Activated naive CD8-positive, alpha-beta T cell treated with anti-CD3 and anti-CD28 coated beads, Interleukin-2, amount 10 ng/mL, durations not matched to agents 7 days and 5 days (primary cell): Measurements from ENCODE around the gene UBN2. TPM values are rescaled to one million over a fixed set of nuclear protein-coding genes. Genes with fewer than 3 reads are reported as not detected.

Experiments
- ATAC-seq: fragments of 150-1000 bp; cut with Tn5 transposase; one replicate; pipeline ENCODE4 v1.10.0; 2021; ENCODE audit warnings: low read depth, moderate library complexity
- POLR2A ChIA-PET: fragments of 350-600 bp; sonication (Branson Sonifier 250); formaldehyde crosslinking; loops from one replicate; lab custom pipeline; 2021; ENCODE audit warnings: antibody characterized with exemption; lab: Charles Lee
- DNase-seq: peaks from one replicate; pipeline ENCODE4 v3.0.0; 2021
- H3K27ac Mint-ChIP-seq: one replicate; pipeline ENCODE4 v1.8.0; 2022; ENCODE audit warnings: mild to moderate bottlenecking, mixed read lengths
- H3K27me3 Mint-ChIP-seq: one replicate; pipeline ENCODE4 v1.8.0; 2022; ENCODE audit warnings: mild to moderate bottlenecking, moderate library complexity, mixed read lengths
- H3K36me3 Mint-ChIP-seq: one replicate; pipeline ENCODE4 v1.8.0; 2021; ENCODE audit warnings: mild to moderate bottlenecking, mixed read lengths
- H3K4me1 Mint-ChIP-seq: one replicate; pipeline ENCODE4 v1.8.0; 2021; ENCODE audit warnings: mixed read lengths
- H3K4me3 Mint-ChIP-seq: one replicate; pipeline ENCODE4 v1.8.0; 2022; ENCODE audit warnings: mild to moderate bottlenecking, moderate library complexity, mixed read lengths
- H3K9me3 Mint-ChIP-seq: one replicate; pipeline ENCODE4 v1.8.0; 2021; ENCODE audit warnings: mixed read lengths
- total RNA-seq, 2 experiments: library from RNA; stranded (reverse); gene quantifications; one replicate each; pipeline ENCODE4 v1.2.3, GENCODE V29; 2021

Gene UBN2
- total RNA-seq, 2 experiments from 2014 or later: 15.4 to 19.4 TPM

DNA sequence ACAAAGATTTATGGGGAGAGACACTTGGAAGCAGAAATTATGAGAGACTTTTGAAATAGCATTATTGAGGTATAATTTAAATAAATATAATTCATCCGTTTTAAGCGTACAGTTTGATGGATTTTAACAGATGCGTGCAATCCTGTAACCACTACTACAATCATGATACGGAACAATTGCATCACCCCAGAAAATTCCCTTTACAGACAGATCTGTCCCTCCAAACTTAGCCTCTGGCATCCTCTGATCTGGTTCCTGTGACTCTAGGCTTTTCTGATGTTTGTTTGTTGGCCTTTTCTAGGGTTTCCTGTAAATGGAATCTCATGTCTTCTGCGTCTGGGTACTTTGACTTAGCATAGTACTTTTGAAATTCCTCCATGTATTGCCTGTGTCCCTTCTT, 15.5 kb downstream of the UBN2 start:
- Mint-ChIP-seq H3K9me3 (no peaks in the 10 kb centered on the region), H3K4me3 (no peak overlapping the region), H3K27me3 (no peaks in the 10 kb centered on the region), H3K36me3 (peaks cover 27% of the 10 kb centered on the region), H3K27ac (no peak overlapping the region), H3K4me1 (peaks cover 2% of the 10 kb centered on the region)
- no peak for DNase-seq
- POLR2A ChIA-PET: no interaction called here
- ATAC-seq: no peak

DNA sequence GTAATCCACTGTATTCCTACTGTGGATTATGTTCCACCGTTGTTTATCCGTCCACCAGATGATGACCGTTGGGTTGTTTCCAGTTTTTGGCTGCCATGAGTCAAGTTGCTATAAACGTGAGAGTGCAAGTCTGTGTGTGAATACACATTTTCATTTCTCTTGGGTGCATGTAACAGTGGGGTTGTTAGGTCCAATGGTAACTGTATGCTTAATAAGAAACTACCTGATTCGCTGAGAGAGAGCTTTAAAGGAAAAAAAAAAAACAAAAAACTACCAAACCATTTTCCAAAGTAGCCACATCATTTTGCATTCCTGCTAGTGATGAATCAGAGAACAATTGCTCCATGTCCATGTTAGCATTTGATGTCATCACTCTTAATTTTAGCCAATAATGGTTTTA, 15.9 kb downstream of the UBN2 start:
- DNase-seq: no peak
- Mint-ChIP-seq H3K4me3 (no peak overlapping the region), H3K27ac (no peak overlapping the region), H3K9me3 (no peaks in the 10 kb centered on the region), H3K36me3 (peaks cover 27% of the 10 kb centered on the region), H3K27me3 (no peaks in the 10 kb centered on the region), H3K4me1 (peaks cover 2% of the 10 kb centered on the region)
- POLR2A ChIA-PET: no interaction called here
- ATAC-seq: no peak

DNA sequence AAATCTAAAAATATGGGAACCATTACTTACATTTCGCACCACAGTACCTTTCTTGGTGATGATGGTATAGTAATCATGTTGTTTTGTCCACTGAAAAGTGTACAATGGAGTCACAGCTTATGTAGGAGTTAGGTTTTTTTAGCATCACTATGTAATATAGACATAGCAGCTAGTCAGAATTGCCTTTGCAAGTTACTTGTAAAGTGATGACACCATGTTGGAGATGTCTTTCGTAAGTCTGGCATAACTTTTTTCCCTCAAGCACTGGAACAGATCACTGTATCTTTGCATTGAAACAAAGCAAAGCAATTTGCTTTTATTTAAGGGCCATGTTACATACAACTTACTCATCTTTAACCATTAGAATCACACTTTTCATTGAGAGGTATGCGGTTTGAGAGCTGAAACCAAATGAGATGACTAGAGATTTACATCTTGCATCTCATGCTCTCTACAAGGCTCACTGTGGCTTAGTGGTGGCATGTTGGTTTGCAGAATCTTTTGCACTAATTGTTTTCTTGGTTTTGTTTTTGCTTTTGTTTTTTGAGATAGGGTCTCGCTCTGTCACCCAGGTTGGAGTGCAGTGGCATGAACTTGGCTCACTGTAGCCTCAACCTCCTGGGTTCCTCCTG, 18.3 kb downstream of the UBN2 start:
- peaks cover 2% of the 10 kb centered on the region for H3K4me1 Mint-ChIP-seq
- POLR2A ChIA-PET: no interaction called here
- ATAC-seq: no peak
- peaks cover 17% of the 10 kb centered on the region for H3K36me3 Mint-ChIP-seq
- no peaks in the 10 kb centered on the region for H3K27me3 Mint-ChIP-seq
- no peak overlapping the region for H3K4me3 Mint-ChIP-seq
- no peak overlapping the region for H3K27ac Mint-ChIP-seq
- no peaks in the 10 kb centered on the region for H3K9me3 Mint-ChIP-seq
- no peak for DNase-seq

DNA sequence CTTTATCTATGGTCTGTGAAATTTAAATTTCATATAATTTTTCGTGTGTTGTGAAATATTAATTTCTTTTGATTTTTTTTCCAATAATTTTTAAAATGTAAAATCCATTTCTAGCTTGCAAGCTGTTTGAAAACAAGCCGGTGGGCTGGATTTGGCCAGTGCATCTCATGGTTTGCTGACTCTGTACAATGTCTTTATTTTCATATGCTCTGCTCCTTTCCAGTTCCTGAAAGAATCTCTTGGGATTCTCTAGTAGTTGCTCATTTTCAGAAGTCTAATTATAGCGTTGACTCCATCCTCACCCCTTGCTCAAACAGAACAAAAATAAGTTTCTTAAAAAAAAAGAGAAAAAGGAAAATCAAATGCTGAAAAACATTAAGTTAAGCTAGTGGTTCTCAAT, 21.4 kb downstream of the UBN2 start:
- no peaks in the 10 kb centered on the region for H3K9me3 Mint-ChIP-seq
- POLR2A ChIA-PET: no interaction called here
- H3K27ac Mint-ChIP-seq: no peak overlapping the region
- peaks cover 2% of the 10 kb centered on the region for H3K4me1 Mint-ChIP-seq
- ATAC-seq (no peak), DNase-seq (no peak)
- peaks cover 6% of the 10 kb centered on the region for H3K36me3 Mint-ChIP-seq
- no peaks in the 10 kb centered on the region for H3K27me3 Mint-ChIP-seq
- no peak overlapping the region for H3K4me3 Mint-ChIP-seq

DNA sequence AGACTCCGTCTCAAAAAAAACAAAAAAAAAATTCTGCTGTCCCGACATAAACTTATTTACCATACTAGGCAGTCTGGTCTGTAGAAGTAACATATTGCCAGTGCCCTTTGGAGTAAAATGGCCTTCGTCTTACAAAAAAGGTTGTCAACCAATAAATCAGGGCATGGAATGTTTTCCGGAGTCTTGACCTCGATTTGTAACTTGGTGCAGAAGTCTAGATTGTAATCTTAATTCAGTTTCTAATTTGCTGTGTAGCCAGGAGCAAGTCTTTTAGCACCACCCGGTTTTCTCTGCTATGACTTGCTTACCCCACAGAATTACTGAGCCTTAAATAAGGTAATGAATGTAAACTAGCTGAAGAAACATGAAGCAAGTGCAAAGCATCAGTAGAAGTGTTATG, 23.2 kb downstream of the UBN2 start:
- no peak overlapping the region for H3K4me3 Mint-ChIP-seq
- peaks cover under 1% of the 10 kb centered on the region for H3K4me1 Mint-ChIP-seq
- no peaks in the 10 kb centered on the region for H3K27me3 Mint-ChIP-seq
- POLR2A ChIA-PET: no interaction called here
- ATAC-seq (no peak), DNase-seq (no peak)
- no peak overlapping the region for H3K27ac Mint-ChIP-seq
- H3K36me3 Mint-ChIP-seq: peaks cover 8% of the 10 kb centered on the region
- no peaks in the 10 kb centered on the region for H3K9me3 Mint-ChIP-seq

DNA sequence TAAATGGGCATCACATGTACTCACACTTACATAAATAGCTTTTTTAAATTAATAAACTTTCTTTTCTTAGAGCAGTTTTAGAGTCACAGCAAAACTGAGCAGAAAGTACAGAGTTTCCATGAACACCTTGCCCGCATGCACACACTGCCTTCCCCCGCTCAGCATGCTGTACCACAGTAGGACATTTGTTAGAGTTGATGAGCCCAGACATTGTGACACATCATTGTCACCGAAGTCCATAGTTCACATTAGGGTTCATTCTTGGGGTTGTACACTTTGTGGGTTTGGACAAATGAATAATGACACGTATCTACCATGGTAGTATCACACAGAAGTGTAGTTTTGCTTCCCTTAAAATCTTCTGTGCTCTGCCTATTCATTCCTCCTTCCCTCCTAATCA, 23.7 kb downstream of the UBN2 start:
- H3K4me1 Mint-ChIP-seq: no peaks in the 10 kb centered on the region

DNA sequence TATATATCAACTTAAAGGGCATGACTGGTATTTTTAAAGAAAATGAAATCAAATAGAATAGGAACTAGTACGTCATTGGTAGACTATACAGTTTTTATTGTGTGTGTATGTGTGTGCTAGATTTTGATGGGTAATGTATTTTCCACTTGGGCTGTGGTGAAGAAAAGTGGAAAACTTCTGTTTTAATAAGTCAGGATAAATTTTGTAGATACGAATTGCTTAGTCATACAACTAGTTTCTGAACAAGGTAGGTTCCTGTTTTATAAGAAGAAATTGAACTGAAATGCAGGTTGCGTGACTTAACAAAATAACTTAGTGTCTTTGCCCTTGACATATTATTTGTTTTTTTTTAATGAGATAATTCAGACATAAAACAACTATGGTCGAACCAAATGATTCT, 24.3 kb downstream of the UBN2 start:
- Mint-ChIP-seq H3K4me3 (no peak overlapping the region), H3K27me3 (no peaks in the 10 kb centered on the region), H3K36me3 (peaks cover 8% of the 10 kb centered on the region), H3K27ac (no peak overlapping the region), H3K4me1 (no peaks in the 10 kb centered on the region), H3K9me3 (no peaks in the 10 kb centered on the region)
- no peak for DNase-seq
- ATAC-seq: no peak
- POLR2A ChIA-PET: no interaction called here

More for the DNA sequence above, 23.7 kb downstream of the UBN2 start:
- H3K27ac Mint-ChIP-seq: no peak overlapping the region
- peaks cover 8% of the 10 kb centered on the region for H3K36me3 Mint-ChIP-seq
- no peaks in the 10 kb centered on the region for H3K9me3 Mint-ChIP-seq
- no peak overlapping the region for H3K4me3 Mint-ChIP-seq
- no peak for ATAC-seq
- POLR2A ChIA-PET: no interaction called here
- no peak for DNase-seq
- no peaks in the 10 kb centered on the region for H3K27me3 Mint-ChIP-seq

DNA sequence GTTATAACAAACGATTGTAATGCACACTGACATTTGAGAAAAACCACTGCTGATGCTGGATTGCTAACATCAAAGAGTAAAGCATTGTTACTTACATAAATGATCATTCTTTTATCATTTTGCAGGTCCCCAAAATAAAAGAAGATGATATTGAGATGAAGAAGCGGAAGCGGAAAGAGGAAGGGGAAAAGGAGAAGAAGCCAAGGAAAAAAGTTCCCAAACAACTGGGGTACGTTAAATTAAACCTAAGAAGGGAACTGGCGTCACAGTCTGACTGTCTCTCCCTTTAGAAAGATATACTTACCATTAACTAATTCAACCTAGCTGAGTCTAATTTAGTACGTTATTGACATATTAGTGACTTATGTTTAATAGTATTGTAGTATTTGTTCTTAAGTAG, 28.1 kb downstream of the UBN2 start:
- Mint-ChIP-seq H3K27me3 (no peaks in the 10 kb centered on the region), H3K36me3 (peaks cover 14% of the 10 kb centered on the region), H3K4me3 (no peak overlapping the region), H3K27ac (no peak overlapping the region), H3K9me3 (no peaks in the 10 kb centered on the region), H3K4me1 (no peaks in the 10 kb centered on the region)
- no peak for DNase-seq
- no peak for ATAC-seq
- POLR2A ChIA-PET: no interaction called here

DNA sequence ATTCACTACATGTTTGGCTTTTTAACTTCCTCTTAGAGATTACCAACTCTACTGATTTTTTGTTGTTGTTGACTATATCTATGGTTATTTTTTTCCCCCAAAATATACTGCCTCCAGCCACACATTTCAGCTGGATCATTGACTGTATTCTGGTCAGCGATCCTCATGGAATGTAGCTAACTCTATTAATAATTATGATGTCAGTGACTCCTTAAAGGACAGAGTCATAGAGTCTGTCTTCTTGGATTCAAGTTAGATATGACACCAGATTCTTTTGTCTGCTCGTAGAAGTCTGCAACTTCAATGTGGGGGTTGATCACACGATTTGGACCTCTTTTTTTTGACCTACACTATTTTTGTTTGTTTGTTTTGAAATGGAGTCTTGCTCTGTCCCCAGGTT, 33.2 kb downstream of the UBN2 start:
- Mint-ChIP-seq H3K4me1 (no peaks in the 10 kb centered on the region), H3K27me3 (no peaks in the 10 kb centered on the region), H3K9me3 (no peaks in the 10 kb centered on the region), H3K4me3 (no peak overlapping the region), H3K36me3 (peaks cover 15% of the 10 kb centered on the region), H3K27ac (no peak overlapping the region)
- POLR2A ChIA-PET: no interaction called here
- ATAC-seq (no peak), DNase-seq (no peak)

DNA sequence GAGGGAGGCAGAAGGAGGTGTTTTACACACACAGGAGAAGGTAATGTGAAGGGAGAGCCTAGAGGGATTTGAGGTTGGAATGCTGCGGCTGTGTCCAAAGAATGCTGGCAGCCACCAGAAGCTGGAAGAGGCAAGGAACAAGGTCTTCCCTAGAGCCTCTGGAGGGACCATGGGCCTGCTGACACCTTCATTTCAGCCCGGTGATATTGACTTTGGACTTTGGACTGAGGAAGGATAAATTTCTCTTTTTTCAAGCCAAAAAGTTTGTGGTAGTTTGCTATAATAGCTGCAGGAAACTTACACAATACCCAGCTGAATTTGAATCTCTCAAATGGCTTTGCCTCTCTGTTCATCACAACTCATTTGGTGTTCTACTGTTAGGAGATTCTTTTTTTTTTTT, 34.6 kb downstream of the UBN2 start:
- no peaks in the 10 kb centered on the region for H3K4me1 Mint-ChIP-seq
- ATAC-seq (no peak), DNase-seq (no peak)
- no peak overlapping the region for H3K4me3 Mint-ChIP-seq
- POLR2A ChIA-PET: no interaction called here
- peaks cover 16% of the 10 kb centered on the region for H3K36me3 Mint-ChIP-seq
- no peaks in the 10 kb centered on the region for H3K27me3 Mint-ChIP-seq
- H3K27ac Mint-ChIP-seq: no peak overlapping the region
- no peaks in the 10 kb centered on the region for H3K9me3 Mint-ChIP-seq

DNA sequence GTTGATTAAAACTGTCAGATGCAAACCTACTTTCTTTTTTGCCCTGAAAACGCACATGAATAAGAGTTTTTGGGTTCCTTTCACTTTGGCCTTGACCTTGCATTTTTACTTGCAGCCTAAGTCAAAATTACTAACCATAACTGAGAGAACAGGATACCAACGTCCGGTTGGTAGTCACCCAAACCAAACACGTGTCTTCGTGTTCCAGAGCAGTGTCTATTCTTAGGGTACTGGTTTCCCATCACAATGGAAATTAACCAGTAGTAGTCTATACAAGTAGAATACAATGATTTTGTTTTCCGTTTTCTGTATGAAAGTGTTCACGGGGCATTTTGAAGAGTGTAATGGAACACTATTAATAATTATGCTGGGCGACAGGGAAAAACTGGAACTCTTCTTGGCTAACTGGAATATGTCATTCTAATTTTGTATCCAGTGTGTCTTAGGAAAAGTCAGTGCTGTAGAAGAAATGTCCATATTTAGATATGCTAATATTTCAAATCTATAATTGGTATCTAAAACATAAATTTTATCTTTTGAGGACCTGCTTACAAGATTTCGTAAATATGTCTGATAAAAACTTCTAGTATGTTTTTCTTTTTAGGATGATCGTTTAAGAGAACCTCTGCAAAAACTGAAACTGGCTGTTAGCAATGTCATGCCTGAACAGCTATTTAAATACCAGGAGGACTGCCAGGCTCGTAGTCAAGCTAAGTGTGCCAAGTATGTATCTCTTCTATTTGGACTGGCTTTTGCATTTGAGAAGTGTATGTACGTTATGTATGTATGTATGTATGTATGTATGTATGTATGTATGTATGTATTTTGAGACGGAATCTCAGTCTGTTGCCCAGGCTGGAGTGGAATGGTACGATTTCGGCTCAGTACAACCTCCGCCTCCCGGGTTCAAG, 40.9 kb downstream of the UBN2 start:
- Mint-ChIP-seq H3K36me3 (peaks cover 9% of the 10 kb centered on the region), H3K27me3 (no peaks in the 10 kb centered on the region), H3K9me3 (no peaks in the 10 kb centered on the region), H3K27ac (no peak overlapping the region), H3K4me1 (peaks cover 1% of the 10 kb centered on the region), H3K4me3 (no peak overlapping the region)
- ATAC-seq (no peak), DNase-seq (no peak)
- POLR2A ChIA-PET: no interaction called here

DNA sequence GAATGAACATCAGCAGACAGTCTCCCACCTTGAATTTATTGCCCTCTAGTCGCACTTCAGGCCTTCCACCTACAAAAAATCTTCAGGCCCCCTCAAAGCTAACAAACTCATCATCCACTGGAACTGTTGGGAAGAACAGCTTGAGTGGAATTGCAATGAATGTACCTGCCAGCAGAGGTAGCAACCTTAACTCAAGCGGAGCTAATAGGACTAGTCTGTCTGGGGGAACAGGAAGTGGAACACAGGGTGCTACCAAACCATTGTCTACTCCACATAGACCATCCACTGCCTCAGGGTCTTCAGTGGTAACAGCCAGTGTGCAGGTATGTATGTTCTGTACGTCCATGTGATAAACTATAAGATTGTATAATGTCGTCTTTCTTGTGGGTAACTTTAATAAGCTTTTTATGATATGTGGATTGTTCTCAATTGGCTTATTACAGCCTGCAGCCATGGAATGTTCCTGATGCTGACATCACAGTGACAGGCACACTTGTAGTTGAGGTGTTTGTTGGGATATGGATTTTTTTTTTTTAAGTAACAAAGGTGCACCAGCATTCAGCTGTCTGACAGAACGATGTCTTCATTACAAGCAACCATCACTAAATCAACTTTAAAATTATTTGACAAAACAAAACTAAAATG, 53.3 kb downstream of the UBN2 start:
- H3K27ac Mint-ChIP-seq: no peak overlapping the region
- no peak for ATAC-seq
- no peaks in the 10 kb centered on the region for H3K4me1 Mint-ChIP-seq
- H3K36me3 Mint-ChIP-seq: peaks cover 16% of the 10 kb centered on the region
- DNase-seq: no peak
- no peaks in the 10 kb centered on the region for H3K9me3 Mint-ChIP-seq
- H3K27me3 Mint-ChIP-seq: no peaks in the 10 kb centered on the region
- POLR2A ChIA-PET: no interaction called here
- no peak overlapping the region for H3K4me3 Mint-ChIP-seq

DNA sequence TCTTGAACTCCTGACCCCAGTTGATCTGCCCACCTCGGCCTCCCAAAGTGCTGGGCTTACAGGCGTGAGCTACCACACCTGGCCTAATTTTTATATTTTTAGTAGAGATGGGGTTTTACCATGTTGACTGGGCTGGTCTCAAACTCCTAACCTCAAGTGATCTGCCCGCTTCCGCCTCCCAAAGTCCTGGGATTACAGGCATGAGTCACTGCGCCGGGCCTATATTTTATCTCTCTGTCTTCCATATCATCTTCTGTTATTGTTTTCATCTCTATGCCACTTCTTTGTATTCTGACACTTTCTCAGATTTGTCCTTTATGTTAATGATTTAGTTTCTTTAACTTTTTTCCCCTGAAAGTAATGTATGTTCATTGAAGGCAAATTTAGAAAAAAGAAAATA, 55.1 kb downstream of the UBN2 start:
- Mint-ChIP-seq H3K27ac (no peak overlapping the region), H3K9me3 (no peaks in the 10 kb centered on the region), H3K4me3 (no peak overlapping the region), H3K4me1 (no peaks in the 10 kb centered on the region), H3K36me3 (peaks cover 16% of the 10 kb centered on the region), H3K27me3 (no peaks in the 10 kb centered on the region)
- DNase-seq (no peak), ATAC-seq (no peak)
- POLR2A ChIA-PET: no interaction called here

DNA sequence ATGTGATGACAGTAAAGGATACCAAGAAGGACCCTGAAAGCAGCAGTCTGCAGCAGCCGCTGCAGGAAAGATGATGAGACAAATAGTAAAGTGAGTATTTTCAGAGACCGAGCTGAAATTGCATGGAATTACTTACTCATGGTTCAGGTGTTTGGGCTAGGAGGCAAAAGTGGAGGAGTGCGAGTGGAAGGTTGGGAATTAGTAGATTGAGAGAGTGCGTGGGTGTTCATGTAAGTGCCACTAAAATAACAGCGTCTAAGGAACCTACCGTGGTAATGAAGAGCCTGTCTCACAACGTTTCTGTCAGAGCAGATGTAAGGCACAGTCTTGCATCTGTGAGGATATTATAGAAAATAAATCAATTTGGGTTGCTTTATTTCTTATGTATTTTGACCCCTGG, 61.8 kb downstream of the UBN2 start:
- H3K9me3 Mint-ChIP-seq: no peaks in the 10 kb centered on the region
- DNase-seq (no peak), ATAC-seq (no peak)
- no peak overlapping the region for H3K4me3 Mint-ChIP-seq
- H3K36me3 Mint-ChIP-seq: peaks cover 3% of the 10 kb centered on the region
- H3K27ac Mint-ChIP-seq: no peak overlapping the region
- no peaks in the 10 kb centered on the region for H3K4me1 Mint-ChIP-seq
- POLR2A ChIA-PET: no interaction called here
- no peaks in the 10 kb centered on the region for H3K27me3 Mint-ChIP-seq
